ENCODE results near the gene HEXA.
A peak's percentile ranks its signal among the peaks of the same experiment; 100 is the strongest.

The HEXA gene

DNA sequence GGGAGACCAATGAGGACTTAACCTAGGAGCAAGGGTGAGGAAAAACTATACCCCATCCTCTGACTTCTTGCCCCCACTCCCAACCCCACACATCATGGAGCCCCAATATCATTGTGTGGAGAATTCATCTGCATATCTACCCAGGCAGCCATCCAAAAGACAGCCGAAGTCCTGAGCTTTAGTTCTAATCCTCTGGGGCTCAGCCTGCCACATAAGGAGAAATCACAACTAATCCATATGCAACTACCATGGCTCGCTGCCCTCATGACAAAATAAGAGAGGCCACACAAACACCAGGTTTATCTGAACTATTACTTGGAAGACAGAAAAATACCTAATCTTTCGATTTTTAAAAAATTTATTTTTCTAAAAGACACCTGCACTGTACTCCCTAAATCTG, 17.7 kb downstream of the HEXA start:
- H3K27me3 Mint-ChIP-seq: no peaks in the 10 kb centered on the region
- DNase-seq: no peak

DNA sequence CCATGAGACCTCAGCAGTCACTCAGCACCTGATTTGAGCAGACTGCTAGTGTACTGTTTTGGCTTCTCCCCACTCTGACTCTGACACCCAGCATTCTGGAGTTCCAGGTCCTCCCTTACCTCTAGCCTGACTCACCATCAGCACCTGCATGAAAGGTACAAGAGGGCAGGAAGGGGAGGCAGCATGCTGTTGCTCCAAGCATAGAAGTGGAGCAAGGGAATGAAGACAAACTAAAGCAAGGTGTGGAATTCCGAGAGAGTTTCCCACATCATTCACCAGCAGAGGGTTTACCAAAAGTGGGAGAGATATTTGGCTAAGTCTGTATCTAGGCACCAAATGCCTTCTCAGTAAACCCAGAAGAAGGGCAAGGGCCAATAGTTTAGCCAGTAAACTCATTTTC, 21.3 kb downstream of the HEXA start:
- Mint-ChIP-seq H3K27ac (no peak overlapping the region), H3K9me3 (no peaks in the 10 kb centered on the region), H3K4me3 (no peak overlapping the region), H3K36me3 (ENCODE audit: low read depth) (peaks cover 7% of the 10 kb centered on the region), H3K4me1 (peaks cover 10% of the 10 kb centered on the region), H3K27me3 (no peaks in the 10 kb centered on the region)
- no peak for DNase-seq
- ATAC-seq: no peak

More for the DNA sequence above, 17.7 kb downstream of the HEXA start:
- no peak overlapping the region for H3K4me3 Mint-ChIP-seq
- ATAC-seq: no peak
- H3K36me3 Mint-ChIP-seq (ENCODE audit: low read depth): peaks cover 2% of the 10 kb centered on the region
- peaks cover 10% of the 10 kb centered on the region for H3K4me1 Mint-ChIP-seq
- H3K27ac Mint-ChIP-seq: no peak overlapping the region
- H3K9me3 Mint-ChIP-seq: no peaks in the 10 kb centered on the region

DNA sequence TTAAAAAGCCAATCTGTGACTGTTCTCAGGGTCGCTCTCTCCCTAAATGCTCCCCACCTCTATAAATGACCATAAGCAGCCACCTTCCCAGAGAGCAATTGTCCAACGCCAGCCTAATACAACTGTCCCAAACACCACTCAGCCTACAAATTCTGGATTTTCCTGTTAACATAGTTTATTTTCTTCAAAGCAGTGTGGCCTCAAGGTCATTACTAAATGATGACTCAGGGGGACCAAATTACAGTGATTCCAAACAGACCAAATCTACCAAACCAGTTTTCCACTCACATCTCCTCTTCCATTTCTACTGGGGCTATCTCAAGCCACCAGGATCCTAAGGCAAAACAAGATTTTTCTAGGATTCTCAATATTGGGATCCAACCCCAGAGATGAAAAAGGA, 22.5 kb downstream of the HEXA start:
- Mint-ChIP-seq H3K36me3 (ENCODE audit: low read depth) (peaks cover 7% of the 10 kb centered on the region), H3K27ac (no peak overlapping the region), H3K4me1 (no peaks in the 10 kb centered on the region), H3K9me3 (no peaks in the 10 kb centered on the region), H3K27me3 (no peaks in the 10 kb centered on the region), H3K4me3 (no peak overlapping the region)
- DNase-seq: no peak
- ATAC-seq: no peak

DNA sequence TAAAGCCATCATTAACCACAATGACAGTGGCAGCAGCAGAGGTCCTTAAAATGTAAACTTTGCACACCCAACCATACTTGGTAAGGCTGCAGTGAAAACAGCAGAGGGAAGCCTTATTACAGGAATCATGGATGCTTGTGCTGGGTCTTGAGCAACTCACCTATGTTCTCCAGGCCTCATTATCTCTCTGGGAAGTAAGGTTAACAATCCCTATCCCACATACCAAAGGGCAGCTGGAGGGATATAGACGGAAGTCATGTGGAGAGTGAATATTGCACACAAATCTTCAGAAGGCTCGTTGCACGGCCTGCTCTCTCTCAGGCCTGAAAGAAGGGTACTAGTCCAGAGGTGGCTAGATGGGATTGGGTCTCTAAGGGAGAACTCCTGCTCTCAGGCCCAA, 30.0 kb downstream of the HEXA start:
- H3K36me3 Mint-ChIP-seq (ENCODE audit: low read depth): peaks cover 12% of the 10 kb centered on the region
- H3K4me1 Mint-ChIP-seq: no peaks in the 10 kb centered on the region
- H3K9me3 Mint-ChIP-seq: no peaks in the 10 kb centered on the region
- DNase-seq (no peak), ATAC-seq (no peak)
- no peak overlapping the region for H3K27ac Mint-ChIP-seq
- no peaks in the 10 kb centered on the region for H3K27me3 Mint-ChIP-seq
- H3K4me3 Mint-ChIP-seq: no peak overlapping the region

DNA sequence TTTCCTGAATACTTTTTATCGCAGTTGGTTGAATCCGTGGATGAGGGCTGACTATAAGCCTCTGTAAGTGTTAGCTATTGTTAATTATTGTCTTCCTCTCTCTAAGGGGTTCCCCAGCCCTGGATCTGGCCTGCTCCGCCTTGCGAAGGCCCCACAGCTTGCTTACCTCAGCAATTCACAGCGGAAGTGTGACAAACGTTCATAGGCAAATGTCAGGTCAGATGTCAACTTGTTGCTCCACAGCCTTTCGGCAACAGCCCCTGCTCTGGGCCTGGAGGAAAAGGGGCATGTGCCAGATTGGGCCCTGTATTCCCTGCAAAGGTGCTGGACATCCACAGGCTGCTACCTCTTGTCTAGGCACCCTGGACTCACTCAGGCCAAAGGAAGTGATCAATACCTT, 30.5 kb downstream of the HEXA start:
- DNase-seq (no peak), ATAC-seq (no peak)
- no peaks in the 10 kb centered on the region for H3K9me3 Mint-ChIP-seq
- H3K36me3 Mint-ChIP-seq (ENCODE audit: low read depth): peaks cover 12% of the 10 kb centered on the region
- no peak overlapping the region for H3K4me3 Mint-ChIP-seq
- H3K27me3 Mint-ChIP-seq: no peaks in the 10 kb centered on the region
- H3K4me1 Mint-ChIP-seq: no peaks in the 10 kb centered on the region
- no peak overlapping the region for H3K27ac Mint-ChIP-seq

DNA sequence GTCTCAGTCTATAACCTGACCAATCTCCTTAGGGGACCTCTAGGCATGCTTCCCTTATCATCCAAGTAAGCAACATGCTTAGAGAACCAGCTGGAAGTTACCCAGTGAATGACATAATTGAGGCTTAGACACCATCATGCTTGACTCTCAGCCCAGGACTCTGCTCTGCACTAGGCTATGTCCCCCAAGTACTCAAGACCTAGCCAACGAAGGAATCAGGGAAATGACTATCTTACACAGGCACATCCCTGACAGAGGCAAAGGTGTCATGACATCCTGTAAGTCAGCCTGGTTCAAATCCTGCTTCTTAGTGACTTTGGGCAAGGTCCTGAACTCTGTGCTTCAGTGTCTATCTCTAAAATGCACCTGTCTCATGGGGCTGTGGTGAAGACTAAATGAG, 31.2 kb downstream of the HEXA start:
- peaks cover 12% of the 10 kb centered on the region for H3K36me3 Mint-ChIP-seq (ENCODE audit: low read depth)
- H3K4me1 Mint-ChIP-seq: no peaks in the 10 kb centered on the region
- no peaks in the 10 kb centered on the region for H3K9me3 Mint-ChIP-seq
- H3K27ac Mint-ChIP-seq: no peak overlapping the region
- no peak for ATAC-seq
- DNase-seq: no peak
- H3K4me3 Mint-ChIP-seq: no peak overlapping the region
- no peaks in the 10 kb centered on the region for H3K27me3 Mint-ChIP-seq

DNA sequence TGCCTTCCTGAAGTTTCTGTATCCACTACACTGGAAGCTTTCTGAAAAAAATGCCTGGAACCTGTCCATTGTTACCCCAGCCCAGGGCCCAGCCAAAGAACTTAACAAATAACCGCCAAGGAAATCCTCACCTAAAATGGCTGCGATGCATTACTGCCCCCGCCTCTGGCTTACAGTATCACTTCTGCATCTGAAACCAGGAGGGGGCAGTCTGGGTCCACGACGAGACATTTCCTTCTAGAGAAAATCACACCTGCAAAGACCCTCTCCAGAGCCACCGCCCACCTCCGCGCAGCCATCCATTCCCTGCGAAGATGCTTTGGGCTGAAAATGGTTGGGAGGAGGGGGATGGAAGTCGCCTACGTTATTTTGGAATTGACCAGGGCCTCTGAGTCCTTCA, 33.4 kb downstream of the HEXA start:
- no peak overlapping the region for H3K4me3 Mint-ChIP-seq
- no peak overlapping the region for H3K27ac Mint-ChIP-seq
- peak; percentile 33 for ATAC-seq
- peaks cover 13% of the 10 kb centered on the region for H3K36me3 Mint-ChIP-seq (ENCODE audit: low read depth)
- no peaks in the 10 kb centered on the region for H3K9me3 Mint-ChIP-seq
- H3K4me1 Mint-ChIP-seq: no peaks in the 10 kb centered on the region
- no peaks in the 10 kb centered on the region for H3K27me3 Mint-ChIP-seq
- DNase-seq: peak; percentile 34

DNA sequence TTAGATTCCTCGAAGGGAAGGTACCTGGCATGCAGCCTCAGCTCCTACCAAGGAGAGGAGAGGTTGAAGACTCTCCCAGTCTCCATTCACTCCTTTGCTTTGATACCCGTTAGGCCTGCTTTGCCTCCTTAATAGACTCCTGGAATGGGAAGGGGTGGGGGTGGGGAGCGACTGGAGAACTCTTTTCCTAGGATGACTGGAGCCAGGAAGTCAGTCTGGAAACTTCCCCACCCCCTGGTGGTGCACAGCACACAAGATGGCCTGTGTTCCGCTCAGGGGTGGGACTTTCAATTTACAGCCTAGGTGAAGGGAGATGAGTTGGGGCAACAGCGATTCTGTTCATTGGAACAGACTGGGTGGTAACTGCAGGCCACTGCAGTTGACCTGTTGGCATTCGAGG, 34.5 kb downstream of the HEXA start:
- Mint-ChIP-seq H3K9me3 (no peaks in the 10 kb centered on the region), H3K4me1 (no peaks in the 10 kb centered on the region), H3K27me3 (no peaks in the 10 kb centered on the region), H3K4me3 (no peak overlapping the region), H3K27ac (no peak overlapping the region), H3K36me3 (ENCODE audit: low read depth) (peaks cover 10% of the 10 kb centered on the region)
- DNase-seq: no peak
- no peak for ATAC-seq

DNA sequence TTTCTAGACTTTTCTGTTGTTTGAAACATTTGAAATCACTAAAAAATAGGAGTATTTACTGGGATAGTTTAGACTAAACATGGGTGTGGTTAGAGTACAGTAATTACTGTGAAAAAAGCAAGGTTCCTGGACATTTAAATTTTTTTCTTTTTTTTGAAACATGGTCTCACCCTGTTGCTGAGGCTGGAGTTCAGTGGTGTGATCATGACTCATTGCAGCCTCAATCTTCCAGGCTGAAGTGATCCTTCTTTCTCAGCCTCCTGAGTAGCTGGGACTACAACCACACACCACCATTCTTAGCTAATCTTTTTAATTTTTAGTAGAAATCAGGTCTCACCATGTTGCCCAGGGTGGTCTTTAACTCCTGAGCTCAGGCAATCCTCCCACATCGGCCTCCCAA, 35.4 kb downstream of the HEXA start:
- ATAC-seq (no peak), DNase-seq (no peak)
- Mint-ChIP-seq H3K27me3 (no peaks in the 10 kb centered on the region), H3K4me3 (no peak overlapping the region), H3K4me1 (no peaks in the 10 kb centered on the region), H3K36me3 (ENCODE audit: low read depth) (peaks cover 4% of the 10 kb centered on the region), H3K27ac (no peak overlapping the region), H3K9me3 (no peaks in the 10 kb centered on the region)

DNA sequence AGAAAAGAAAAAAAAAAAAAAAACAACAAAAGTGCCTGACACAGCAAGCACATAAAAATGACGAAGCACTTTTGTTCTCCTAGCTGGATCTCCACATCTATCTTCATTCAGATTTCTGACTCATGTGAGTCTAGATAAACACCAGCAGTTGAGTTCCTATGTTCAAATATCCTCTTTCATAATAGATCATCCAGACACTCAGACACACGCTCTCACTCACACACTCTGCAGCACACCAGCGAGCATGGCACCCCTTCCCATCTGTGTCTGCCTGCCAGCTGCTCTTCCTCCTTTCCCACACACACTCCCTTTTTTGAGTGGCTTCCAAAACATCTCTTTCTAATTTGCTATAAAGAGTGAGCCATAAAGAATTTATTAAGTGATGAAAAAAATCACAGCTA, 36.0 kb downstream of the HEXA start:
- no peak for ATAC-seq
- DNase-seq: no peak
- Mint-ChIP-seq H3K4me3 (no peak overlapping the region), H3K9me3 (no peaks in the 10 kb centered on the region), H3K27me3 (no peaks in the 10 kb centered on the region), H3K36me3 (ENCODE audit: low read depth) (peaks cover 4% of the 10 kb centered on the region), H3K4me1 (no peaks in the 10 kb centered on the region), H3K27ac (no peak overlapping the region)

DNA sequence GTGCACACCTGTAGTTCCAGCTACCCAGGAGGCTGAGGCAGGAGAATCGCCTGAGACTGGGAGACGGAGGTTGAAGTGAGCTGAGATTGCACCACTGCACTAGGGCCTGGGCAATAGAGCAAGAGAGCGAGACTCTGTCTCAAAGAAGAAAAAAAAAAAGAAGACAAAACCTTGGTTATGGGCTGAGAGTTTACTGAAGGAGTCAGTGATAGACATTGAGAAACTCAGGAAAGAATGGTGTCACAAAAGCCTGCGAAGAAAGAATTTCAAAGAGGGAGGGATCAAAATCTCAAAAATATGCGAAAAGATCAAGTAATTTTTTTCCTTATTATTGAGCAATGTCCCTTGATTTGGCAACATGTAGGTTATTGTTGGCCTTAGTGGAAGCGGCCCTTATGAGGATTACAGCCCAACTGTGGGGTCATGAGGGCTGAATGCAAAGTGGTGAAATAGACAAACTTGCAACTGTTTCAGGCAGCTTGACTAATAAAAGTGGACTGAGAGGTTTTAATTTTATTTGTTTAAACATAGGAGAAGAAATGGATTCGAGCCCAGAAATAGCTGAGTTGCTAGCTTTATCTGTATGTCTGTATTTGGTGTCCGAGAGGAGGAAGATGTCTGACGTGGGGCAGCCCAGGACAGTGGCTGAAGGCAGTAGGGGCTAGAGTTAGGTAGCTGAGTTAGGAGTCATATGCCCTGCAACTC, 37.0 kb downstream of the HEXA start:
- Mint-ChIP-seq H3K9me3 (no peaks in the 10 kb centered on the region), H3K36me3 (ENCODE audit: low read depth) (peaks cover 1% of the 10 kb centered on the region), H3K4me3 (no peak overlapping the region), H3K4me1 (no peaks in the 10 kb centered on the region), H3K27ac (no peak overlapping the region), H3K27me3 (no peaks in the 10 kb centered on the region)
- no peak for DNase-seq
- ATAC-seq: no peak

DNA sequence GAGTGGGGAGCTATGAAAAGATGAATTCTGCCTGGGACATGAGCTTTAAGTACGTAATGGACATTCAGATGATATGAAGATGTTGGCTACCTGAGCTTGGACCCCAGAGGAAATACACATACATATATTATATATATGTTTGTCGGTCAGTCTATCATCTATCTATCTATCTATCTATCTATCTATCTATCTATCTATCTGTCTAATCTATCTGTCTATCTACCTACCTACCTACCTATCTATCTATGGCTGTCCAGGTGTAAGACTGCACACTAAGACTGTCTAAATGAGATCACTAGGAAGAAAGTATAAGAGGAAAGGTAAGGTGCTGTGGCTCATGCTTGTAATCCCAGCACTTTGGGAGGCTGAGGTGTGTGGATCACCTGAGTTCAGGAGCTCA, 37.7 kb downstream of the HEXA start:
- no peak for ATAC-seq
- peaks cover 1% of the 10 kb centered on the region for H3K36me3 Mint-ChIP-seq (ENCODE audit: low read depth)

DNA sequence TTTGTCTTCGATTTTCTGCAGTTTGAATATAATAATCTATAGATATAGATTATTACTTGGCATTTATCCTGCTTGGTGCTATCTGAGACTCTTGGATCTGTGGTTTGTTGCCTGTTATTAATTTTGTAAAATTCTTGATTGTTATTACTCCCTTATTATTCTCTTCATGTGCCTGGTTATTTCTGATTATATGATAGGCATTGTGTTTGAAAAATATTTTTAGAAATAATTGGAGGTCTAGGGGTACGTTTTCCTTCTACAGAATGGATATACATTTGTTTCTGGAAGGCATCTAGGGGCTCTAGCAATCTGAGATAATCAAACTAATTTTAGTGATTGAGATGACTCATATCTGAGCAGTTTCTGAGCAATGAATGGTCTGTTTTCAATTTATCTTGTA, 41.0 kb downstream of the HEXA start:
- DNase-seq (no peak), ATAC-seq (no peak)
- H3K9me3 Mint-ChIP-seq: no peaks in the 10 kb centered on the region
- no peaks in the 10 kb centered on the region for H3K4me1 Mint-ChIP-seq
- no peak overlapping the region for H3K27ac Mint-ChIP-seq
- no peaks in the 10 kb centered on the region for H3K27me3 Mint-ChIP-seq
- no peak overlapping the region for H3K4me3 Mint-ChIP-seq
- peaks cover 1% of the 10 kb centered on the region for H3K36me3 Mint-ChIP-seq (ENCODE audit: low read depth)

More for the DNA sequence above, 37.7 kb downstream of the HEXA start:
- no peaks in the 10 kb centered on the region for H3K9me3 Mint-ChIP-seq
- no peak overlapping the region for H3K27ac Mint-ChIP-seq
- H3K4me3 Mint-ChIP-seq: no peak overlapping the region
- no peak for DNase-seq
- H3K4me1 Mint-ChIP-seq: no peaks in the 10 kb centered on the region
- H3K27me3 Mint-ChIP-seq: no peaks in the 10 kb centered on the region

DNA sequence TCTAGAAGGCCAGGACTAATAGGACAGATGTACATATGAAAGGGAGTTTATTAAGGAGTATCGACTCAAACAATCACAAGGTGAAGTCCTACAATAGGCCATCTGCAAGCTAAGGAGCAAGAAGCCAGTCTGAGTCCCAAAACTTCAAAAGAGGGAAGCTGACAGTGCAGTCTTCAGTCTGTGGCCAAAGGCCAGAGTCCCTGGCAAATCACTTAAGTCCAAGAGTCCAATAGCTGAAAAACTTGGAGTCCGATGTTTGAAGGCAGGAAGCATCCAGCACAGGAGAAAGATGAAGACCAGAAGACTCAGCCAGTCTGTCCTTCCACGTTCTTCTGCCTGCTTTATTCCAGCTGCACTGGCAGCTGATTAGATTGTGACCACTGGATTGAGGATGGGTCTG, 44.8 kb downstream of the HEXA start:
- ATAC-seq (no peak), DNase-seq (no peak)
- Mint-ChIP-seq H3K4me1 (no peaks in the 10 kb centered on the region), H3K36me3 (ENCODE audit: low read depth) (peaks cover 17% of the 10 kb centered on the region), H3K9me3 (no peaks in the 10 kb centered on the region), H3K4me3 (no peak overlapping the region), H3K27ac (no peak overlapping the region), H3K27me3 (no peaks in the 10 kb centered on the region)

DNA sequence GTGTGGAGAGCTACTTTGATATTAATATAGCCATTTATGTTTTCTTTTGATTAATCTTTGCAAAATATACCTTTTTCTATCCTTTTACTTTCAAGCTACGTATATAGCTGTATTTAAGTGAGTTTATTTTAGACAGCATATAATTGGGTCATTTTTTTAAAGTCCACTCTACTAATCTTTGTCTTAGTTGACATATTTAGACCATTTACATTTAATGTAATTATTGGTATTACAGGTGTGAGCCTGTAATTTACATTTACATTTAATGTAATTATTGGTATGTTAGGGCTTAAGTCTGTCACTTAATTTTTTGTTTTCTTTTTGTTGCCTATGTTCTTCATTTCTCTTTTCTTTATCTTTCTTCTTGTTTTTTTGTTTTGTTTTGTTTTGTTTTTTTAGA, 52.1 kb downstream of the HEXA start:
- Mint-ChIP-seq H3K9me3 (peaks cover 11% of the 10 kb centered on the region), H3K36me3 (ENCODE audit: low read depth) (peaks cover 26% of the 10 kb centered on the region), H3K27ac (no peak overlapping the region), H3K4me3 (no peak overlapping the region), H3K4me1 (peaks cover 14% of the 10 kb centered on the region), H3K27me3 (peaks cover 6% of the 10 kb centered on the region)
- ATAC-seq (no peak), DNase-seq (no peak)
